Skeletal muscle tissue (tissue), 4 donors: ENCODE data around the gene SLC4A8. TPM values are rescaled to one million over a fixed set of nuclear protein-coding genes. Genes with fewer than 3 reads are reported as not detected.
"Not testable (repeated sequence)": the region's sequence is repeated elsewhere in the genome, so short reads cannot be mapped to it uniquely, and the experiment has no call there.

Experiments used
- H3K27ac ChIP-seq: one replicate; pipeline ENCODE4 v1.7.0; 2013; ENCODE audit warnings: mild to moderate bottlenecking, low read depth, low read length, inconsistent platforms
- H3K27me3 ChIP-seq, 3 donors: one replicate each; pipeline ENCODE4 v1.7.0; 2013; ENCODE audit warnings: low read length in 3 of 3; ENCODE audit not compliant: control insufficient read depth in 3 of 3, insufficient read depth in 3 of 3
- H3K36me3 ChIP-seq, 3 donors: one replicate each; pipeline ENCODE4 v1.7.0; 2013; ENCODE audit warnings: low read length in 3 of 3; ENCODE audit not compliant: control insufficient read depth in 3 of 3, insufficient read depth in 3 of 3
- H3K4me1 ChIP-seq, 3 donors: one replicate each; pipeline ENCODE4 v1.7.0; 2013; ENCODE audit warnings: low read length in 3 of 3, mild to moderate bottlenecking in 3 of 3; ENCODE audit not compliant: control insufficient read depth in 3 of 3, insufficient read depth in 3 of 3
- H3K4me3 ChIP-seq, 3 donors: one replicate each; pipeline ENCODE4 v1.7.0; 2013; ENCODE audit warnings: low read length in 3 of 3
- H3K9ac ChIP-seq, 3 donors: one replicate each; pipeline ENCODE4 v1.7.0; 2013; ENCODE audit warnings: low read length in 3 of 3, mild to moderate bottlenecking in 3 of 3, moderate library complexity in 2 of 3, low read depth in 1 of 3
- H3K9me3 ChIP-seq, 3 donors: one replicate each; pipeline ENCODE4 v1.7.0; 2013; ENCODE audit warnings: low read length in 3 of 3; ENCODE audit not compliant: control insufficient read depth in 3 of 3
- total RNA-seq: library from RNA; depleted of rRNA; stranded (reverse); fragments of >200 nt; gene quantifications from one replicate; pipeline ENCODE4 v1.2.3, GENCODE V29; 2014
- donor health status: Osteomylitis.

The SLC4A8 gene
- total RNA-seq, 1 donor from 2014 or later, result 0.52 TPM

DNA sequence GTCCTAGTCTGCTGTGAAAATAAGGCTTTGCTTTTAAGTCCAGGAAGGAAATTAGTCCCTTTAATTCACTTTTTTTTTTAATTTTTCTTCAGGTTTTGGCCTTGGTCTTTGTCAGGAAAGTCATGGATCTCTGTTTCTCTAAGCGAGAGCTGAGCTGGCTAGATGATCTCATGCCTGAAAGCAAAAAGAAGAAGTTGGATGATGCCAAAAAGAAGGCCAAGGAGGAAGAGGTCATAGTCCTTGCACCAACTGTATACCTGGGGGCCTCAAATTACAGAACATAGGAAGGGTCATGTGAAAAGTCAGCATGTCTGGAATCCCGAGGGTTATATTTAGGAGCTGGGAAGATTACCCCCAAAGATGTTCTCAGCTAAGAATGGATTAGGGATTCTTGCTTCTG lies 72.3 kb downstream of the SLC4A8 start:
- no peak overlapping the region for H3K9ac ChIP-seq
- H3K27me3 ChIP-seq, result no peaks in the 10 kb centered on the region
- H3K4me1 ChIP-seq, result no peaks in the 10 kb centered on the region
- no peak overlapping the region for H3K4me3 ChIP-seq
- no peaks in the 10 kb centered on the region for H3K9me3 ChIP-seq
- no peaks in the 10 kb centered on the region for H3K36me3 ChIP-seq
- no peak overlapping the region for H3K27ac ChIP-seq

DNA sequence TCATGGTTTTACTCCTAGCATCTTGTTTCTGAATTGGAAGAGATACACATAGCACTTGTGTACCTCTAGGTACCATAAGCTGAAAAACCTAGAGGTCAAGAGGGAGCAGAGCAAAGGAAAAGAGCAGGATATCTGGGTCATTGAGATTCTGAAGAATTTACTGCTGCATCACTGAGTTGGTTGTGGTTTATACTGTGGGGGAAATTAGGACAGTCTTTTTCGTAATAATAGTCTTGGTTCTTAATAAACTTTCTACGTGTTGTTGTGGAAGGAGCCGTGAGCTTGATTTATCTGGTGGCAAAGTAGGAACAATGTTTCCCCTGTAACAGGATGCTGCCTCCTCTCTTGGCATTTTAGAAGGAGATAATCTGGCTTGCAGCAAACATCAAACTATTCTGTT lies 80.2 kb downstream of the SLC4A8 start:
- Histone ChIP-seq H3K27ac (no peak overlapping the region), H3K4me3 (no peak overlapping the region)

DNA sequence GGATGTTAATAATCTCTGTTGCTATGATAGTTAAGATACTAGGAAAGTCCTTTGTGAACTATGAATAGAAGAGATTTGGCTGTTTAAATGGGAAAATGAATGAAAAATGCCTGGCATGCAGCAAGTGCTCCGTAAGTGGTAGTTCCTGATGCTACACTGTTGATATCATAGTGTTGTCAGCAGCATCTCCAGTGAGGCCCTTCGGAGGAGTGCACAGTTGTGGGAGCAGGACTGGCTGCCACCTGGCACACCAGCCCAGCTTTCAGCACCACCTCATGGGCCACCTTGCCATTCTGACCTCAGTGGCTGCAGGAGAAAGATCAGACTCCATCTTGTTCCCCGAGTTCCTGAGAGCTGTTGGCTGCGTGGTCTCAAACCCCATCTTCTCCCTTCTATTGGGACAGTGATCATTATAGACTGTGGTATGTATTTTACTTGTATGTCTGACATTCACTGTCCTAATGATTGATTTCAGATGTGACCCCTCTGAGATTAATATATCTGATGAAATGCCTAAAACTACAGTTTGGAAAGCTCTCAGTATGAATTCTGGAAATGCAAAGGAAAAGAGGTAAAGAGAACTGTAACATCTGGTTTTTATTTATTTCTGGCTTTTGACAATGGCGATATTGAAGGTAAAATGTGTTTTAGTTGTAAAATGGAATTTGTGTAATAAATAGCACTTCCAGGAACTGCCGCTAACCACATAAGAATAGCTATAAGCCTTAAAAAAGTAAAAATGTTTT lies 80.9 kb downstream of the SLC4A8 start:
- no peak overlapping the region for H3K9ac ChIP-seq
- no peaks in the 10 kb centered on the region for H3K36me3 ChIP-seq
- H3K27me3 ChIP-seq, result peaks cover 0 to 2% (median 0%) of the 10 kb centered on the region in 3 donors
- no peaks in the 10 kb centered on the region for H3K4me1 ChIP-seq
- no peaks in the 10 kb centered on the region for H3K9me3 ChIP-seq
- no peak overlapping the region for H3K27ac ChIP-seq
- no peak overlapping the region for H3K4me3 ChIP-seq

More for the DNA sequence above, 80.2 kb downstream of the SLC4A8 start:
- Histone ChIP-seq H3K9ac (no peak overlapping the region), H3K36me3 (no peaks in the 10 kb centered on the region), H3K4me1 (no peaks in the 10 kb centered on the region), H3K9me3 (no peaks in the 10 kb centered on the region), H3K27me3 (peaks cover 0 to 2% (median 0%) of the 10 kb centered on the region in 3 donors)

DNA sequence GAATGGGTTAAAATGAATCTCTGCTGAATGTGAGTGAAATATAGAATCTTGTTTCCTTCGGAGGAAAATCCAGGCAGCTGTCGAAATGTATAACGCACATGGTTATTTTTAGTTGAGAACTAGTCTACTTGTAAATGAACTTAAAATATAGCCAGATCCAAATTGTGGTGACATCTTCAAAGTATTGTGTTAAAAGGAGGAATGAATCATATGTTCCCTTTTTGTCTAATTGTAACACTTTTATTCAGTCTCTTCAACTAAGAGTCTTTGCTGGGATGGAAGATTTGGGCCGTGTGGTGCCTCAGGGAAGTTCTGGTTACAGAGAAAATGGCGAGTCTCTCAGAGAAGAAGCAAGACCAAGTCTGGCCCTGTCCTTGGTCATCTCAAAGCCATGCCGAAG lies 82.5 kb downstream of the SLC4A8 start:
- no peaks in the 10 kb centered on the region for H3K4me1 ChIP-seq
- no peak overlapping the region for H3K9ac ChIP-seq
- H3K27ac ChIP-seq, result no peak overlapping the region
- H3K4me3 ChIP-seq, result no peak overlapping the region
- H3K9me3 ChIP-seq, result no peaks in the 10 kb centered on the region
- H3K27me3 ChIP-seq, result peaks cover 0 to 5% (median 2%) of the 10 kb centered on the region in 3 donors
- no peaks in the 10 kb centered on the region for H3K36me3 ChIP-seq

DNA sequence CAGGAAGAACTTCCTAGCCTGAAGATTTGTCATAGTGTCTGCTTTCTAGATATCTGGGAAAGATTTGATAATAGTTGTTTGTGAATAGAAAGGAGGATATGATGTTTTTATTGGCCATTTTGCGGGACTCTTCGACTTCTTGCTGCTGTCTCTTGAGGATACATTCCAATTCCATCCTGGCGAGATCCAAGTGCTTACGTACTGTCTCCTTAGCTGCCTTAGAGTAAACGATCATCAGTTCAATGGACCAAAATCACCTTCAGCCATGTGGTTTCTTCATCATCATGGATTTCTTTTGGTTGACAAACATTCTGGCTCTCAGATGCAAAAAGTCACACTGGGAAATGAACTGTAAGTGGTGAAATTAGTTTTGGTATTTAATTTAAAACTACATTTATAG lies 83.7 kb downstream of the SLC4A8 start:
- no peaks in the 10 kb centered on the region for H3K4me1 ChIP-seq
- H3K36me3 ChIP-seq, result no peaks in the 10 kb centered on the region
- peaks cover 0 to 11% (median 2%) of the 10 kb centered on the region in 3 donors for H3K27me3 ChIP-seq
- no peaks in the 10 kb centered on the region for H3K9me3 ChIP-seq
- no peak overlapping the region for H3K4me3 ChIP-seq
- no peak overlapping the region for H3K27ac ChIP-seq
- no peak overlapping the region for H3K9ac ChIP-seq

DNA sequence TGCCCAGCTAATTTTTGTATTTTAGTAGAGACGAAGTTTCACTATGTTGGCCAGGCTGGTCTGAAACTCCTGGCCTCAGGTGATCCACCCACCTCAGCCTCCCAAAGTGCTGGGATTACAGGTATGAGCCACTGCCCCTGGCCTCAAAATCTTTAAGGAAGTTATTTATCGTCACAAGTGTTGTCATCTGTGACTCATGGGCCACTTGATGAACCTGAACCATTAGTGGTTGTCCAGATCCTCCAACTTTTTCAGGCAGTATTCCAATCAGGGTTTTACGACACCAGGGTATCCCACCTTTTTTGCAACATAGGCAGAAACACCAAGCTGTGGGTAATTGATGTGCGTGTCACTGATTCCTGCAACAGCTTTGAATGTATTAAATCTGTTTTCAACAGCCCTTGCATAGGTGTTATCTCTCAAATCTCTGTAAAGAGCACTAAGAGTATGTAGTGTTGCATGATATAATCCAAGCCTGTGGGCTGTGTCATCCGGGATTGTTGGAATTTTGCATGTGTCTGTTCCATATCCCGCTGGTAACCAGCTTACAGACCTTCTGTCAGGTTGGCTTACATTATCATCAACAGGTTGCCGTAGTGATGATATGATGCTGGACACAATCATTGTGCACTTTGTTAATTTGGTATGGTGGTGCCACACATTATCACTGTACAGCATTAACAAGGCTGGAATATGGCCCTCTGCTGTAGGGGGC lies 87.1 kb downstream of the SLC4A8 start:
- Histone ChIP-seq H3K9ac (no peak overlapping the region), H3K4me3 (no peak overlapping the region), H3K4me1 (no peaks in the 10 kb centered on the region), H3K36me3 (no peaks in the 10 kb centered on the region), H3K27me3 (peaks cover 0 to 11% (median 0%) of the 10 kb centered on the region in 3 donors), H3K27ac (no peak overlapping the region), H3K9me3 (no peaks in the 10 kb centered on the region)

DNA sequence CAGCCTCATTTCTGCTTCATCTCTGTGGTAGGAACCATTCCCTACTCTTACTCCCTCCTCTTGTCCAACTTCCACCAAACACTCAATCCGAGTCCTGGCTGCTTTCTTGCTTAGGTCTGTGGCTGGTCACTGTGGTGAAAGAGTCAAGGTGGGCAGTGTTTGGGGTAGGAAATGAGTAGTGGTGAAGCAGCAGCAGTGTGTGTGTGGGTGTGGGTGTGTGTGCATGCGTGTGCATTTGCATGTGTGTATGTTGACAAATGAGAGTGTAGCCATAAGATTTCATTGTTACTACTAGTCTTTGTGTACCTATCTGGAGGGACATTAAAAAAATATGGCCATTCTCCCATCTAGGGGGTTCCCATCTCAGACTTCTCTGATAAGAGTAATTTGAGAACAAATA lies 87.8 kb downstream of the SLC4A8 start:
- H3K36me3 ChIP-seq, result no peaks in the 10 kb centered on the region
- H3K4me1 ChIP-seq, result no peaks in the 10 kb centered on the region
- no peaks in the 10 kb centered on the region for H3K9me3 ChIP-seq
- no peak overlapping the region for H3K9ac ChIP-seq
- H3K27me3 ChIP-seq, result peaks cover 0 to 11% (median 0%) of the 10 kb centered on the region in 3 donors
- no peak overlapping the region for H3K4me3 ChIP-seq
- H3K27ac ChIP-seq, result no peak overlapping the region

DNA sequence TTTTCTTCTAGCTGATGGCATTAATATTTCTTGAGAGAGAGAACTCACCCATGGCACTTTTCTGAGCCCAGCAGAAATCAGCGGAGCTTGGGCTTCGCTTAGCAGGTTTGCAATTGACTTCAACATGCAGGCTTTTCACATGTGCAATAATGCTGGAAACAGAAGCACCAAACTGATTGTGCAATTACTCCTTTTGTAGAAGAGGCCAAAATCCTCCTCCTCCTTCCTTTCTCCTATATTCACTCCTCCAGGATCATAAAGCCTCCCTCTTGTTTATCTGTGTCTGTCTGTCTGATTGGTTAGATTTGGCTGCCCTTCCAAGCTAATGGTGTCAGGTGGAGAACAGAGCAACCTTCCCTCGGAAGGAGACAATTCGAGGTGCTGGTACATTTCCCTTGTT lies 90.4 kb downstream of the SLC4A8 start:
- H3K9me3 ChIP-seq, H3K27ac ChIP-seq, H3K9ac ChIP-seq, H3K4me3 ChIP-seq, H3K4me1 ChIP-seq, H3K36me3 ChIP-seq: not testable (repeated sequence)
- peaks cover 0 to 11% (median 0%) of the 10 kb centered on the region in 3 donors for H3K27me3 ChIP-seq

DNA sequence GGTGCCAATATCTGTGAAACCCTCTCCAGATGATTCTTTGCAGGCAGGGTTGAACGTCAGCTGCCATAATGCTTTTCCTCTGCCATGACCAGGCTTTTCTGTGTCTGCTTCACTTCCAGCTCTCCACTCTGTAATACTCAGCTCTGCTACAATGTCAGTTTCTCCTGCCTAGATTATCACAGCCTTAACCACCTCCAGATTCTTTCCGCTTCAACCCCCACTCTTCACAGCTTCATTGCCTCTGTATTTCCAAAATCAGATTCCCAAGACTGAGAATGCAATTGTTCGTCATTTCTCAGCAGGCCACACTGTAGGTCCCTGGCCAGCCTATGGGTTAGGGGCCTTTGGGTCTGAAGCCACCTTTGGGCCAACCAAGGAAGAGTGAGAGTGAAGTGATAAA lies 92.7 kb downstream of the SLC4A8 start:
- no peak overlapping the region for H3K4me3 ChIP-seq
- H3K36me3 ChIP-seq, result no peaks in the 10 kb centered on the region
- H3K27me3 ChIP-seq, result peaks cover 0 to 5% (median 0%) of the 10 kb centered on the region in 3 donors
- no peaks in the 10 kb centered on the region for H3K9me3 ChIP-seq
- no peaks in the 10 kb centered on the region for H3K4me1 ChIP-seq
- no peak overlapping the region for H3K27ac ChIP-seq
- no peak overlapping the region for H3K9ac ChIP-seq

DNA sequence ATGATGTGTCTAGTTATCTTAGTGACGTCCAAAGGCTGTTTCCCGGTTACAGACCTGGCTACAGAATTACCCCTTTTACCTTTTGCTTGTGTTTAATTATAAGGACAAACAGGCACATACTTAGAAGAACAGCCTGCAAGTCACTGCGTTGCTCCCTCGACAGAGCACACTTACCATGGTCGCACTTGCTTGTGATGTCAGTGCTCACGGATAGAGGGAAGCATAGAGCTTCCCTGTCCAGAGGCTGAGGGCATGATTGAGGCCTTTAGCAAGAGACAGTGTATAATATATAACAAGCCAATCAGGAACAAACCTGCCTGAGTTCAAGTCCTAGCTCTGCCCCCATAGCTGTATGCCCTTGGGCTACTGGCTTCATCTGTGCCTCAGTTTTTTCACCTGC lies 93.2 kb downstream of the SLC4A8 start:
- H3K4me3 ChIP-seq, result no peak overlapping the region
- H3K27me3 ChIP-seq, result peaks cover 0 to 2% (median 0%) of the 10 kb centered on the region in 3 donors
- H3K27ac ChIP-seq, result no peak overlapping the region
- H3K9ac ChIP-seq, result no peak overlapping the region
- H3K36me3 ChIP-seq, result no peaks in the 10 kb centered on the region
- no peaks in the 10 kb centered on the region for H3K9me3 ChIP-seq
- no peaks in the 10 kb centered on the region for H3K4me1 ChIP-seq
